A673 (cell line): ENCODE results near the gene UCN3. TPM values are rescaled to one million over a fixed set of nuclear protein-coding genes. Genes with fewer than 3 reads are reported as not detected.
"Not testable (repeated sequence)": the region's sequence is repeated elsewhere in the genome, so short reads cannot be mapped to it uniquely, and the experiment has no call there.

Experiments
- BruUV-seq: library from RNA; stranded (reverse); fragments of 400-500 nt; replicated peaks from 2 replicates; lab custom pipeline; 2021; lab: Mats Ljungman, UMichigan
- CTCF ChIA-PET: fragments of 300-600 bp; sonication (Branson Sonifier 250); formaldehyde crosslinking; loops from one replicate; lab custom pipeline; 2022; ENCODE audit warnings: antibody characterized with exemption; lab: Charles Lee
- POLR2A ChIA-PET: fragments of 300-600 bp; sonication (Branson Sonifier 250); formaldehyde crosslinking; loops from one replicate; lab custom pipeline; 2022; ENCODE audit warnings: antibody characterized with exemption; ENCODE audit not compliant: low non-redundant PET; lab: Charles Lee
- DNase-seq: peaks from one replicate; pipeline ENCODE4 v3.0.0-alpha.2; 2015; ENCODE audit warnings: low spot score
- H3K27ac ChIP-seq: fragments of 200-600 bp; sonication (generic); 2 replicates; pipeline ENCODE4 v1.5.1; 2016; ENCODE audit warnings: mixed run types, low read depth, mild to moderate bottlenecking, mixed read lengths, antibody characterized with exemption, low read length; ENCODE audit not compliant: poor library complexity, severe bottlenecking
- H3K27me3 ChIP-seq: fragments of 200-600 bp; sonication (generic); replicated peaks from 2 replicates; pipeline ENCODE4 v1.6.1; 2017; ENCODE audit warnings: mixed run types, low read depth, mild to moderate bottlenecking, mixed read lengths, antibody characterized with exemption, low read length; ENCODE audit not compliant: insufficient read depth, poor library complexity
- H3K36me3 ChIP-seq: fragments of 200-600 bp; sonication (generic); 2 replicates; pipeline ENCODE4 v1.6.1; 2016; ENCODE audit warnings: mixed run types, mild to moderate bottlenecking, mixed read lengths, antibody characterized with exemption, low read length; ENCODE audit not compliant: insufficient read depth, poor library complexity, severe bottlenecking
- H3K4me1 ChIP-seq: fragments of 200-600 bp; sonication (generic); 2 replicates; pipeline ENCODE4 v1.6.1; 2017; ENCODE audit warnings: mixed run types, mild to moderate bottlenecking, mixed read lengths, antibody characterized with exemption, low read length; ENCODE audit not compliant: insufficient read depth, poor library complexity, severe bottlenecking
- H3K4me3 ChIP-seq: fragments of 200-600 bp; sonication (generic); 2 replicates; pipeline ENCODE4 v1.5.1; 2016; ENCODE audit warnings: low read depth, mixed run types, mild to moderate bottlenecking, mixed read lengths, low read length; ENCODE audit not compliant: poor library complexity, severe bottlenecking
- H3K9me3 ChIP-seq: fragments of 200-600 bp; sonication (generic); 2 replicates; pipeline ENCODE4 v1.6.1; 2016; ENCODE audit warnings: mixed run types, low read depth, mild to moderate bottlenecking, mixed read lengths, antibody characterized with exemption, low read length; ENCODE audit not compliant: poor library complexity, severe bottlenecking
- EZH2 ChIP-seq: fragments of 200-600 bp; sonication (generic); IDR thresholded peaks from 2 replicates; pipeline ENCODE4 v1.6.1; 2017; ENCODE audit warnings: borderline replicate concordance, low read depth, mild to moderate bottlenecking, mixed read lengths, antibody characterized with exemption, low read length; ENCODE audit not compliant: poor library complexity, severe bottlenecking
- intact Hi-C: fragments of 100-400 bp; cut with micrococcal nuclease; formaldehyde crosslinking; loops from one replicate; pipeline ENCODE4 v1.10.0; 2022; ENCODE audit not compliant: unreplicated experiment
- total RNA-seq: library from RNA; stranded (reverse); gene quantifications from 2 replicates; pipeline ENCODE4 v1.2.3, GENCODE V29; 2021
- TF ChIP-seq, protein P1 (sequence below): fragments of 300-800, 200-600 bp; sonication (generic); conservative IDR thresholded peaks from 2 replicates; pipeline ENCODE4 v1.5.1; 2017; ENCODE audit warnings: low read depth, mild to moderate bottlenecking, antibody characterized with exemption, low read length, moderate library complexity, mixed read lengths

Gene UCN3
- total RNA-seq, 1 experiment from 2014 or later, result not detected

DNA sequence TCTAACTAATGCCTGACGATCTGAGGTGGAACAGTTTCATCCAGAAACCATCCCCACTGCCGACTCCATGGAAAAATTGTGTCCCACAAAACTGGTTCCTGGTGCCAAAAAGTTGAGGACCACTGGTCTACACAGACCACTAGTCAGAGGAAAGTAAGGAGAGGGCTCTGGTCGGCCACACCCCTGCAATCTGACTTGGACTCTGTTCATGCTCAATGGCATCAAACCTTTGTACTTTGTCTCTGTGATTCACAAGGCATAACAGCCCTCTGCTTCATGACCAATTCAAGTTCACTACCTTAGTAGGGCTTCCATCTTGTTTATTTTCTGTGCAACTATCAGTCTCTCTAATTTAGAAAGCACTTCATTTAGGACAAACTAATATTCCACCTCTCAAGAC is 38.0 kb downstream of the UCN3 start:
- H3K27me3 ChIP-seq, result no peaks in the 10 kb centered on the region
- no peak for TF ChIP-seq EZH2
- TF ChIP-seq, protein P1, sequence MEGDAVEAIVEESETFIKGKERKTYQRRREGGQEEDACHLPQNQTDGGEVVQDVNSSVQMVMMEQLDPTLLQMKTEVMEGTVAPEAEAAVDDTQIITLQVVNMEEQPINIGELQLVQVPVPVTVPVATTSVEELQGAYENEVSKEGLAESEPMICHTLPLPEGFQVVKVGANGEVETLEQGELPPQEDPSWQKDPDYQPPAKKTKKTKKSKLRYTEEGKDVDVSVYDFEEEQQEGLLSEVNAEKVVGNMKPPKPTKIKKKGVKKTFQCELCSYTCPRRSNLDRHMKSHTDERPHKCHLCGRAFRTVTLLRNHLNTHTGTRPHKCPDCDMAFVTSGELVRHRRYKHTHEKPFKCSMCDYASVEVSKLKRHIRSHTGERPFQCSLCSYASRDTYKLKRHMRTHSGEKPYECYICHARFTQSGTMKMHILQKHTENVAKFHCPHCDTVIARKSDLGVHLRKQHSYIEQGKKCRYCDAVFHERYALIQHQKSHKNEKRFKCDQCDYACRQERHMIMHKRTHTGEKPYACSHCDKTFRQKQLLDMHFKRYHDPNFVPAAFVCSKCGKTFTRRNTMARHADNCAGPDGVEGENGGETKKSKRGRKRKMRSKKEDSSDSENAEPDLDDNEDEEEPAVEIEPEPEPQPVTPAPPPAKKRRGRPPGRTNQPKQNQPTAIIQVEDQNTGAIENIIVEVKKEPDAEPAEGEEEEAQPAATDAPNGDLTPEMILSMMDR, result no peak
- H3K9me3 ChIP-seq, result peaks cover 11% of the 10 kb centered on the region
- ChIA-PET CTCF (no interaction called here), POLR2A (no interaction called here)
- no peaks in the 10 kb centered on the region for H3K4me1 ChIP-seq
- intact Hi-C loops, result no loop called here
- H3K36me3 ChIP-seq, result no peaks in the 10 kb centered on the region
- no peak for DNase-seq
- no peak overlapping the region for H3K4me3 ChIP-seq
- no TSS peak for BruUV-seq
- no peak overlapping the region for H3K27ac ChIP-seq

- Histone ChIP-seq H3K4me3 (no peak within 1 kb of the TSS), H3K4me1 (no peaks in the 10 kb centered on the region), H3K27me3 (no peaks in the 10 kb centered on the region), H3K36me3 (no peaks in the 10 kb centered on the region), H3K9me3 (peaks cover 11% of the 10 kb centered on the region), H3K27ac (no peak within 1 kb of the TSS)
- intact Hi-C loops, result no loop called here
- ChIA-PET POLR2A (interaction anchor here (0.5 kb wide), 1 partner anchor 757 kb away, joined by 3 read pairs; no protein-coding TSS in a partner anchor), CTCF (no interaction called here)
- no peak for DNase-seq
- no TSS peak for BruUV-seq
- TF ChIP-seq, protein P1, result no peak
- TF ChIP-seq EZH2, result no peak
Measured at GRCh38 chr10:5404208-5405041, 39.7 kb downstream of the UCN3 start, which contains the start of gene TUBAL3. TUBAL3 (minus strand) TSS chr10:5404828; CDS start chr10:5404792, 36 bp downstream.

GRCh38 chr10:5406918-5407317 is 42.2 kb downstream of the UCN3 start:
- POLR2A ChIA-PET, result no interaction called here
- no TSS peak for BruUV-seq
- Histone ChIP-seq H3K36me3 (no peaks in the 10 kb centered on the region), H3K4me3 (no peak overlapping the region), H3K4me1 (peaks cover 3% of the 10 kb centered on the region), H3K27me3 (no peaks in the 10 kb centered on the region), H3K27ac (no peak overlapping the region), H3K9me3 (peaks cover 11% of the 10 kb centered on the region)
- CTCF ChIA-PET, result no interaction called here
- no peak for DNase-seq
- intact Hi-C loops, result no loop called here
- TF ChIP-seq EZH2, result no peak
- TF ChIP-seq, protein P1, result no peak

GRCh38 chr10:5410787-5411186 is 46.0 kb downstream of the UCN3 start:
- intact Hi-C loops, DNase-seq, H3K4me3 ChIP-seq, H3K27ac ChIP-seq, H3K36me3 ChIP-seq, CTCF ChIA-PET, H3K27me3 ChIP-seq, POLR2A ChIA-PET, BruUV-seq: not testable (repeated sequence)
- peaks cover 16% of the 10 kb centered on the region for H3K4me1 ChIP-seq
- peaks cover 11% of the 10 kb centered on the region for H3K9me3 ChIP-seq
